Osteoblast (primary cell): ENCODE results near the gene EPHB3. TPM values are rescaled to one million over a fixed set of nuclear protein-coding genes. Genes with fewer than 3 reads are reported as not detected.

Experiments used
- DNase-seq: peaks from one replicate; pipeline ENCODE4 v3.0.0; 2011; ENCODE audit warnings: low spot score, mixed read lengths; ENCODE audit not compliant: insufficient read length; ENCODE audit errors: missing footprints
- H2AFZ ChIP-seq: 2 replicates; pipeline ENCODE4 v1.6.0; 2011; ENCODE audit warnings: mild to moderate bottlenecking, low read length
- H3K27ac ChIP-seq: 2 replicates; pipeline ENCODE4 v1.5.1; 2011; ENCODE audit warnings: mild to moderate bottlenecking, low read depth, low read length, moderate library complexity
- H3K27me3 ChIP-seq: 2 replicates; pipeline ENCODE4 v1.6.0; 2012; ENCODE audit warnings: mild to moderate bottlenecking, control low read depth, inconsistent platforms, low read length, moderate library complexity; ENCODE audit not compliant: insufficient read depth
- H3K36me3 ChIP-seq: 2 replicates; pipeline ENCODE4 v1.5.1; 2011; ENCODE audit warnings: mild to moderate bottlenecking, low read length, control low read depth, moderate library complexity; ENCODE audit not compliant: insufficient read depth
- H3K4me1 ChIP-seq: 2 replicates; pipeline ENCODE4 v1.5.1; 2011; ENCODE audit warnings: mild to moderate bottlenecking, low read length, control low read depth, moderate library complexity; ENCODE audit not compliant: insufficient read depth
- H3K4me2 ChIP-seq: 2 replicates; pipeline ENCODE4 v1.6.0; 2011; ENCODE audit warnings: mild to moderate bottlenecking, low read length; ENCODE audit not compliant: insufficient read depth
- H3K4me3 ChIP-seq: fragments of 200-600 bp; sonication (generic); 3 replicates; pipeline ENCODE4 v1.5.1; 2012; ENCODE audit warnings: mild to moderate bottlenecking, low read length, inconsistent platforms; ENCODE audit not compliant: insufficient read depth
- H3K79me2 ChIP-seq: 2 replicates; pipeline ENCODE4 v1.6.0; 2012; ENCODE audit warnings: mild to moderate bottlenecking, low read length, control low read depth, inconsistent platforms; ENCODE audit not compliant: insufficient read depth
- H3K9me3 ChIP-seq: 2 replicates; pipeline ENCODE4 v1.5.1; 2011; ENCODE audit warnings: low read depth, low read length, control low read depth
- H4K20me1 ChIP-seq: 2 replicates; pipeline ENCODE4 v1.6.0; 2012; ENCODE audit warnings: mild to moderate bottlenecking, low read length, control low read depth; ENCODE audit not compliant: insufficient read depth
- total RNA-seq: library from RNA; depleted of rRNA; stranded (reverse); fragments of >200 nt; gene quantifications from 2 replicates; pipeline ENCODE4 v1.2.3, GENCODE V29; 2012
- TF ChIP-seq, protein P1 (sequence below): IDR thresholded peaks from 2 replicates; pipeline ENCODE4 v1.5.1; 2011; ENCODE audit warnings: mild to moderate bottlenecking, low read depth, low read length, moderate library complexity; ENCODE audit errors: extremely low read depth

Gene EPHB3
- total RNA-seq, 1 donor: 3.6 TPM

DNA sequence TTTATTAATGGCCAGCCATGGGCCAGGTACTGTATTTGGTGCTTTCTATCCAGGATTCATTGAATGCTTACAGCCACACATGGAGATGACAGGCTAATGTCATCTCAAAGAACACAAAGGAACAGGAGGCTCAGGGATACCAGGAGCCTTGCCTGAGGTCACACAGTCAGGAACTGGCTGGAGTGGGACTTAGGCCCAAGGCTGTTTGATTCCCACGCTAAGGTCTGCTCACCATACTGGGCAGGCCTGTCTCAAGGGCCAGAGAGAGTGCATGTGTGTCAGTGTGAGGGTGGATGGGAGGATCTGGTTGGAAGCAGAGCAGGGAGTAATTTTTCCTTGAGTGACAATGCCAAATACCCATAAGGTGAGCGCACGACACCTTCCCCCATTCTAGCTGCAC is 37.6 kb downstream of the EPHB3 start:
- TF ChIP-seq, protein P1, sequence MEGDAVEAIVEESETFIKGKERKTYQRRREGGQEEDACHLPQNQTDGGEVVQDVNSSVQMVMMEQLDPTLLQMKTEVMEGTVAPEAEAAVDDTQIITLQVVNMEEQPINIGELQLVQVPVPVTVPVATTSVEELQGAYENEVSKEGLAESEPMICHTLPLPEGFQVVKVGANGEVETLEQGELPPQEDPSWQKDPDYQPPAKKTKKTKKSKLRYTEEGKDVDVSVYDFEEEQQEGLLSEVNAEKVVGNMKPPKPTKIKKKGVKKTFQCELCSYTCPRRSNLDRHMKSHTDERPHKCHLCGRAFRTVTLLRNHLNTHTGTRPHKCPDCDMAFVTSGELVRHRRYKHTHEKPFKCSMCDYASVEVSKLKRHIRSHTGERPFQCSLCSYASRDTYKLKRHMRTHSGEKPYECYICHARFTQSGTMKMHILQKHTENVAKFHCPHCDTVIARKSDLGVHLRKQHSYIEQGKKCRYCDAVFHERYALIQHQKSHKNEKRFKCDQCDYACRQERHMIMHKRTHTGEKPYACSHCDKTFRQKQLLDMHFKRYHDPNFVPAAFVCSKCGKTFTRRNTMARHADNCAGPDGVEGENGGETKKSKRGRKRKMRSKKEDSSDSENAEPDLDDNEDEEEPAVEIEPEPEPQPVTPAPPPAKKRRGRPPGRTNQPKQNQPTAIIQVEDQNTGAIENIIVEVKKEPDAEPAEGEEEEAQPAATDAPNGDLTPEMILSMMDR: no peak

DNA sequence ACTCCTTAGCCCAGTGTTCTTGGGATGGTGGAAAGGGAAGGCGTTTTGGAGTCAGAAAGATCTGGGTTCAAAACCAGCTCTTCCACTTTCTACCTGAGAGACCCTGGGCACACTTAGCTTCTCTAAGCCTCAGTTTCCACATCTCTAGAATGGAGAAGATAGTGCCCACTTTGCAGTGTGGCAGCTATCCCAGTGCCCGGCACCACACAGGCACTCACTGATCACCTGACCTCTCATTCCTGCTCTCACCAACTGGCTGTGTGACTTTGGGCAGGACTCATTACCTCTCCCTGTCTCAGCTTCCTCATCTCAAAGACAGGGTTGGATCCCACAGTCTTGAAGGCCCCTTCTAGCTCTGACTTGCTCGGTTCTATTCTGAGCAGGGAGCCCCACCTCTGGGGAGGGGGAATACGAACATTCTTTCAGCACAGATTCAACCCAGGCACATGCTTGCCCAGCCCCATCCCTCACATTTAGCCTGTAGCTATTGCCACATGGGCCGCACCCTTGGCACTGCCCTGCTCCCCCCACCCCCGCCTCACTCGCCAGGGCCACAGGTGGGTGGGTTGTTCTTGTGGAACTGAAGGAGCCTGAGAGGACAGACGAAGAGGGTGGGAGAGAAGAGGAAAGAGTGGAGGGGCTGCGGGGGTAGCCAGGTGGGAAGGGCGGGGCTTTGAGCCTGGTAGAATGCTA is 39.2 kb downstream of the EPHB3 start:
- H3K4me2 ChIP-seq: no peak overlapping the region
- no peak overlapping the region for H3K4me3 ChIP-seq
- no peaks in the 10 kb centered on the region for H3K9me3 ChIP-seq
- no peaks in the 10 kb centered on the region for H3K4me1 ChIP-seq
- peaks cover 48% of the 10 kb centered on the region for H3K27me3 ChIP-seq
- no peaks in the 10 kb centered on the region for H4K20me1 ChIP-seq
- H3K36me3 ChIP-seq: no peaks in the 10 kb centered on the region
- H2AFZ ChIP-seq: no peak overlapping the region
- peak; percentile 73 for DNase-seq
- no peak overlapping the region for H3K27ac ChIP-seq
- H3K79me2 ChIP-seq: no peaks in the 10 kb centered on the region
- TF ChIP-seq, protein P1: no peak

More for the DNA sequence above, 37.6 kb downstream of the EPHB3 start:
- H3K79me2 ChIP-seq: no peaks in the 10 kb centered on the region
- peaks cover 36% of the 10 kb centered on the region for H3K27me3 ChIP-seq
- H3K9me3 ChIP-seq: no peaks in the 10 kb centered on the region
- no peak overlapping the region for H3K27ac ChIP-seq
- H3K36me3 ChIP-seq: no peaks in the 10 kb centered on the region
- no peak overlapping the region for H3K4me2 ChIP-seq
- H4K20me1 ChIP-seq: no peaks in the 10 kb centered on the region
- no peaks in the 10 kb centered on the region for H3K4me1 ChIP-seq
- no peak overlapping the region for H3K4me3 ChIP-seq
- DNase-seq: no peak
- no peak overlapping the region for H2AFZ ChIP-seq

DNA sequence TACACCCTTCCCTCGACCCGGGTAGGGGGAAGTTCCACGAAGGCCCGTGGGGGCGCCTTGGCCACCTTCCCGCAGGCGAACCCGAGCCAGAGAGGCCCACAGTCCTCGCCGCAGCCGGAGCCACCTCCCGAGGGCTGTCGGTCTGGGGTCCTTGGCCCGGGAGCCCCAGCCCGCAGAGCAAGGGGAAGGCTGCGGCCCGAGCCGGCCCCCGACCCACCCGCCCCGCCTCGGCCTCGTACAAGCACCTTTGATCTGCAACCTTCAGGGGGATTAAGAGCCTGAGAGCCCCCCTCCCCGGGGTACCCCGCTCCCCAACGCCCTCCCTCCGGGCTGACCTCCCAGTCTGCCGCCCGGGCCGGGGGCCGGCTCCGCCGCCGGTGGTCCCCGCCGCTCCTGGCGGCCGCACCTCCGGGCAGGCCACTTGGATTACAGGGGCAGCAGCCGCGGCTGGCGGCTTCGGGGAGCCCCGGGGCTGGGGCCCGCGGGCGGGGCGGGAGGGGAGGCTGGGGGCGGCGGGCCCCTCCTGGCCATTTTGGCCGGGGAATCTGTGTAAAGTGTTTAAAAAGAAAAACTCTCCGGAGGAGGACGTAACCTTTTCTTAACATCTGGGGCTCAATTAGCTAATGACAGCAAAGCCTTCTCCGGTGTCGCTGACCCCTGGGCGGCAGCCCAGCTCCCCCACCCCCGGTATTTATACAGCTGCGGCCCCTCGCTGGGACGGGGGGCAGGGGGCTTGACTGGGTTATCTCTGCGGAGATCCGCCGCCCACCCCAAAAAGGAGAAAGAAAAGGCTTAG is 40.2 kb downstream of the EPHB3 start:
- no peak overlapping the region for H3K4me2 ChIP-seq
- DNase-seq: peak; percentile 91

More for the DNA sequence above, 40.2 kb downstream of the EPHB3 start:
- H3K4me3 ChIP-seq: no peak overlapping the region
- H4K20me1 ChIP-seq: no peaks in the 10 kb centered on the region
- no peaks in the 10 kb centered on the region for H3K79me2 ChIP-seq
- TF ChIP-seq, protein P1: no peak
- no peaks in the 10 kb centered on the region for H3K4me1 ChIP-seq
- H3K36me3 ChIP-seq: no peaks in the 10 kb centered on the region
- H3K27ac ChIP-seq: no peak overlapping the region
- no peak overlapping the region for H2AFZ ChIP-seq
- no peaks in the 10 kb centered on the region for H3K9me3 ChIP-seq
- peaks cover 54% of the 10 kb centered on the region for H3K27me3 ChIP-seq
